Vagina (tissue), 2 donors: ENCODE results near the gene TINCR.

ENCODE experiments used
- CTCF ChIP-seq, 3 experiments: fragments of 450-650 bp in 2 of 3; fragments of 200-600 bp in 1 of 3; sonication (generic) in 1 of 3; IDR thresholded peaks; one replicate each; pipeline ENCODE4 v1.5.1; 2017 to 2019; ENCODE audit warnings: antibody characterized with exemption in 3 of 3, mild to moderate bottlenecking in 2 of 3, moderate library complexity in 2 of 3
- POLR2A ChIP-seq, 2 donors: fragments of 450-650 bp; IDR thresholded peaks; one replicate each; pipeline ENCODE4 v1.6.1; 2017; ENCODE audit warnings: antibody characterized with exemption in 2 of 2, mild to moderate bottlenecking in 2 of 2, moderate library complexity in 2 of 2
- POLR2AphosphoS5 ChIP-seq, 2 donors: sonication (generic); formaldehyde crosslinking; IDR thresholded peaks; one replicate each; pipeline ENCODE4 v1.9.0; 2017; ENCODE audit warnings: antibody characterized with exemption in 2 of 2, mild to moderate bottlenecking in 2 of 2, low read depth in 1 of 2; ENCODE audit not compliant: insufficient read depth in 1 of 2

GRCh38 chr19:5559804-5560133 lies 8.0 kb downstream of the TINCR start:
- no peak for TF ChIP-seq CTCF (IDR thresholded peaks at IDR 0.05)
- no peak for TF ChIP-seq POLR2A (IDR thresholded peaks at IDR 0.05)
- TF ChIP-seq POLR2AphosphoS5 (IDR thresholded peaks at IDR 0.05; ENCODE audit: insufficient read depth in 1 of 2, low read depth in 1 of 2): no peak
